Fibroblast of the aortic adventitia (primary cell): ENCODE measurements around the gene ZNF181. TPM values are rescaled to one million over a fixed set of nuclear protein-coding genes. Genes with fewer than 3 reads are reported as not detected.

ENCODE experiments used
- DNase-seq: peaks from one replicate; pipeline ENCODE4 v3.0.0-alpha.2; 2010; ENCODE audit warnings: low read depth
- H3K4me3 ChIP-seq: 2 replicates; pipeline ENCODE4 v1.5.1; 2011; ENCODE audit warnings: low read depth, mild to moderate bottlenecking, control low read depth, low read length, moderate library complexity
- CTCF ChIP-seq: IDR thresholded peaks from 2 replicates; pipeline ENCODE4 v1.5.1; 2011; ENCODE audit warnings: mild to moderate bottlenecking, low read length, control low read depth, inconsistent platforms; ENCODE audit not compliant: insufficient read depth
- total RNA-seq: library from RNA; depleted of rRNA; stranded (reverse); fragments of >200 nt; gene quantifications from 2 replicates; pipeline ENCODE4 v1.2.3, GENCODE V29; 2012; ENCODE audit warnings: low replicate concordance

The ZNF181 gene
- total RNA-seq, 1 donor, result 19.4 TPM

DNA sequence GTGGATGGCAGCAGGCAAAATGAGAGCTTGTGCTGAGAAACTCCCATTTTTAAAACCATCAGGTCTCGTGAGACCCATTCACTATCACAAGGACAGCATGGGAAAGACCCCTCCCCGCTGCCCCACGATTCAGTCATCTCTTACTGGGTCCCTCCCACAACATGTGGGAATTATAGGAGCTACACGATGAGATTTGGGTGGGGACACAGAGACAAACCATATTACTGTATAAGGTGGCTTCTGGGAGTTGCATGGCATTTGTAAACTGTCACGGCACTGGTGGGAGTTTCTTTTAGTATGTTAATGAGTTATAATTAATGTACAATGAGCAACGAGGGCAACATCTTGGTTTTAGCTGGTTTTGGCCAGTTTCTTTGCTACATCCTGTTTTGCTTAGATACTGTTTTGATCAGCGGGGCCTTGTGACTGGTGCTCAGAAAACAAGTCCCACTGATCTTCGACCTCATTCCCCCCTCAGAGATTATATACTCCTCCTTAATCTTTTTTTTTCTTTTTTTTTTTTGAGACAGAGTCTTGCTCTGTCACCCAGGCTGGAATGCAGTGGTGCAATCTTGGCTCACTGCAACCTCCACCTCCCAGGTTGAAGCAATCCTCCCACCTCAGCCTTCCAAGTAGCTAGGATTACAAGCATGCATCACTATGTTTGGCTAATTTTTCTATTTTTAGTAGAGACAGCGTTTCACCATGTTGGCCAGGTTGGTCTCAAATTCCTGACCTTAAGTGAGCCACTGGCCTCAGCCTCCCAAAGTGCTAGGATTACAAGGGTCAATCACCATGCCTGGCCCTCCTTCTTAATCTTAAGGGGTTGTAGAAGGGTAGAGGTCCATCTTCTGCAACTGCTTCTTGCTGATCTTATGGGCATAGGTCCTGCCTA is 60.3 kb downstream of the ZNF181 start:
- DNase-seq, result no peak
- no peak for TF ChIP-seq CTCF
- no peak overlapping the region for H3K4me3 ChIP-seq

Other genes with a start within 250 kb of the ZNF181 start
- gene SCGB2B2, start 57.1 kb upstream of the ZNF181 start, total RNA-seq, result 0.09 TPM in 1 of 2 replicates, not detected in the other
- 22.6 and 30.8 TPM in 2 replicates for gene ZNF302, start 56.6 kb upstream of the ZNF181 start, total RNA-seq
- 6.7 and 11.6 TPM in 2 replicates for gene ZNF599, start 39.0 kb downstream of the ZNF181 start, total RNA-seq
- gene ZNF30, start 192.7 kb downstream of the ZNF181 start, total RNA-seq, result 1.9 and 4.2 TPM in 2 replicates
- gene ZNF792, start 230.0 kb downstream of the ZNF181 start, total RNA-seq, result 1.7 and 3.0 TPM in 2 replicates